ENCODE measurements around the gene FANCC. TPM values are rescaled to one million over a fixed set of nuclear protein-coding genes. Genes with fewer than 3 reads are reported as not detected.
A peak's percentile ranks its signal among the peaks of the same experiment; 100 is the strongest.

The FANCC gene
- total and polyA plus RNA-seq, 2 of the 8 experiments (the other 6 are each of a cell fraction or from before 2014, with no cell fraction given) = 7.8 to 15.2 TPM

DNA sequence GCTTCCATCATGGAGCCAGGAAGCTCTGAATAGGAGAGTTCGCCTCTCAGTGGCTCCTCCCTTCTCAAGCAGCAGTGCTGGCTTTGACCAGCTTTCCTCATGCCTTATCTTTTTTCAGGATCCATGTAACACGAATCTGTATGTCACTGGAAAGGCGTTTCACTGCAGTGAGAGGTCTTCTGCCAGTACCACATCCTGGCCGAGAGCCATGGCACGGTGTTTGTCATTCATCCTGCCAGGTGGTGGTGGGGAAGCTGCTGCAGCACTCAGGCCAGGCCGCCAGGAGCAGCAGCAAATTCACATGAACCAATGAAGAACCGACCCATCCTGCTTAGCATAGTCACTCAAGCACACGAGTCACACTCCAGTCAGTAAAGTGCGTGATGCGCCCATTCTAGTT, 179.0 kb downstream of the FANCC start (continued):
- TF ChIP-seq, protein P1, sequence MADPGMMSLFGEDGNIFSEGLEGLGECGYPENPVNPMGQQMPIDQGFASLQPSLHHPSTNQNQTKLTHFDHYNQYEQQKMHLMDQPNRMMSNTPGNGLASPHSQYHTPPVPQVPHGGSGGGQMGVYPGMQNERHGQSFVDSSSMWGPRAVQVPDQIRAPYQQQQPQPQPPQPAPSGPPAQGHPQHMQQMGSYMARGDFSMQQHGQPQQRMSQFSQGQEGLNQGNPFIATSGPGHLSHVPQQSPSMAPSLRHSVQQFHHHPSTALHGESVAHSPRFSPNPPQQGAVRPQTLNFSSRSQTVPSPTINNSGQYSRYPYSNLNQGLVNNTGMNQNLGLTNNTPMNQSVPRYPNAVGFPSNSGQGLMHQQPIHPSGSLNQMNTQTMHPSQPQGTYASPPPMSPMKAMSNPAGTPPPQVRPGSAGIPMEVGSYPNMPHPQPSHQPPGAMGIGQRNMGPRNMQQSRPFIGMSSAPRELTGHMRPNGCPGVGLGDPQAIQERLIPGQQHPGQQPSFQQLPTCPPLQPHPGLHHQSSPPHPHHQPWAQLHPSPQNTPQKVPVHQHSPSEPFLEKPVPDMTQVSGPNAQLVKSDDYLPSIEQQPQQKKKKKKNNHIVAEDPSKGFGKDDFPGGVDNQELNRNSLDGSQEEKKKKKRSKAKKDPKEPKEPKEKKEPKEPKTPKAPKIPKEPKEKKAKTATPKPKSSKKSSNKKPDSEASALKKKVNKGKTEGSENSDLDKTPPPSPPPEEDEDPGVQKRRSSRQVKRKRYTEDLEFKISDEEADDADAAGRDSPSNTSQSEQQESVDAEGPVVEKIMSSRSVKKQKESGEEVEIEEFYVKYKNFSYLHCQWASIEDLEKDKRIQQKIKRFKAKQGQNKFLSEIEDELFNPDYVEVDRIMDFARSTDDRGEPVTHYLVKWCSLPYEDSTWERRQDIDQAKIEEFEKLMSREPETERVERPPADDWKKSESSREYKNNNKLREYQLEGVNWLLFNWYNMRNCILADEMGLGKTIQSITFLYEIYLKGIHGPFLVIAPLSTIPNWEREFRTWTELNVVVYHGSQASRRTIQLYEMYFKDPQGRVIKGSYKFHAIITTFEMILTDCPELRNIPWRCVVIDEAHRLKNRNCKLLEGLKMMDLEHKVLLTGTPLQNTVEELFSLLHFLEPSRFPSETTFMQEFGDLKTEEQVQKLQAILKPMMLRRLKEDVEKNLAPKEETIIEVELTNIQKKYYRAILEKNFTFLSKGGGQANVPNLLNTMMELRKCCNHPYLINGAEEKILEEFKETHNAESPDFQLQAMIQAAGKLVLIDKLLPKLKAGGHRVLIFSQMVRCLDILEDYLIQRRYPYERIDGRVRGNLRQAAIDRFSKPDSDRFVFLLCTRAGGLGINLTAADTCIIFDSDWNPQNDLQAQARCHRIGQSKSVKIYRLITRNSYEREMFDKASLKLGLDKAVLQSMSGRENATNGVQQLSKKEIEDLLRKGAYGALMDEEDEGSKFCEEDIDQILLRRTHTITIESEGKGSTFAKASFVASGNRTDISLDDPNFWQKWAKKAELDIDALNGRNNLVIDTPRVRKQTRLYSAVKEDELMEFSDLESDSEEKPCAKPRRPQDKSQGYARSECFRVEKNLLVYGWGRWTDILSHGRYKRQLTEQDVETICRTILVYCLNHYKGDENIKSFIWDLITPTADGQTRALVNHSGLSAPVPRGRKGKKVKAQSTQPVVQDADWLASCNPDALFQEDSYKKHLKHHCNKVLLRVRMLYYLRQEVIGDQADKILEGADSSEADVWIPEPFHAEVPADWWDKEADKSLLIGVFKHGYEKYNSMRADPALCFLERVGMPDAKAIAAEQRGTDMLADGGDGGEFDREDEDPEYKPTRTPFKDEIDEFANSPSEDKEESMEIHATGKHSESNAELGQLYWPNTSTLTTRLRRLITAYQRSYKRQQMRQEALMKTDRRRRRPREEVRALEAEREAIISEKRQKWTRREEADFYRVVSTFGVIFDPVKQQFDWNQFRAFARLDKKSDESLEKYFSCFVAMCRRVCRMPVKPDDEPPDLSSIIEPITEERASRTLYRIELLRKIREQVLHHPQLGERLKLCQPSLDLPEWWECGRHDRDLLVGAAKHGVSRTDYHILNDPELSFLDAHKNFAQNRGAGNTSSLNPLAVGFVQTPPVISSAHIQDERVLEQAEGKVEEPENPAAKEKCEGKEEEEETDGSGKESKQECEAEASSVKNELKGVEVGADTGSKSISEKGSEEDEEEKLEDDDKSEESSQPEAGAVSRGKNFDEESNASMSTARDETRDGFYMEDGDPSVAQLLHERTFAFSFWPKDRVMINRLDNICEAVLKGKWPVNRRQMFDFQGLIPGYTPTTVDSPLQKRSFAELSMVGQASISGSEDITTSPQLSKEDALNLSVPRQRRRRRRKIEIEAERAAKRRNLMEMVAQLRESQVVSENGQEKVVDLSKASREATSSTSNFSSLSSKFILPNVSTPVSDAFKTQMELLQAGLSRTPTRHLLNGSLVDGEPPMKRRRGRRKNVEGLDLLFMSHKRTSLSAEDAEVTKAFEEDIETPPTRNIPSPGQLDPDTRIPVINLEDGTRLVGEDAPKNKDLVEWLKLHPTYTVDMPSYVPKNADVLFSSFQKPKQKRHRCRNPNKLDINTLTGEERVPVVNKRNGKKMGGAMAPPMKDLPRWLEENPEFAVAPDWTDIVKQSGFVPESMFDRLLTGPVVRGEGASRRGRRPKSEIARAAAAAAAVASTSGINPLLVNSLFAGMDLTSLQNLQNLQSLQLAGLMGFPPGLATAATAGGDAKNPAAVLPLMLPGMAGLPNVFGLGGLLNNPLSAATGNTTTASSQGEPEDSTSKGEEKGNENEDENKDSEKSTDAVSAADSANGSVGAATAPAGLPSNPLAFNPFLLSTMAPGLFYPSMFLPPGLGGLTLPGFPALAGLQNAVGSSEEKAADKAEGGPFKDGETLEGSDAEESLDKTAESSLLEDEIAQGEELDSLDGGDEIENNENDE (IDR thresholded peaks at IDR 0.05; ENCODE audit: insufficient replicate concordance, low read length) = no peak
- TF ChIP-seq RBBP5 (IDR thresholded peaks at IDR 0.05; ENCODE audit: borderline replicate concordance, low read depth, low read length) (no peak), NANOG (IDR thresholded peaks at IDR 0.05; ENCODE audit: insufficient read depth, low read depth, low read length, poor library complexity, severe bottlenecking) (no peak), KDM4A (IDR thresholded peaks at IDR 0.05; ENCODE audit: low read depth, low read length, severe bottlenecking) (no peak), HDAC6 (IDR thresholded peaks at IDR 0.05; ENCODE audit: low read depth, low read length) (no peak), ZNF274 (IDR thresholded peaks at IDR 0.05; ENCODE audit: borderline replicate concordance, extremely low read depth, low read length) (no peak), SIN3A (conservative IDR thresholded peaks at IDR 0.05 in 1 of 2, IDR thresholded peaks at IDR 0.05 in 1 of 2; ENCODE audit: low read depth in 1 of 2, low read length in 2 of 2) (no peak), RAD21 (IDR thresholded peaks at IDR 0.05 in 1 of 2, conservative IDR thresholded peaks at IDR 0.05 in 1 of 2; ENCODE audit: low read depth in 2 of 2, low read length in 2 of 2) (peak in 1 of 2 experiments; percentile 9; a peak in 1 of 4 replicates)
